Stimulated activated CD4-positive, alpha-beta T cell treated with anti-CD3 and anti-CD28 coated beads, Interleukin-2, amount 100 ng/mL, for 4 hours (primary cell): ENCODE measurements around the gene JPT1.
"Not testable (repeated sequence)": the region's sequence is repeated elsewhere in the genome, so short reads cannot be mapped to it uniquely, and the experiment has no call there.

Experiments used
- DNase-seq: peaks from one replicate; pipeline ENCODE4 v3.0.0-alpha.2; 2020; ENCODE audit warnings: low read depth

JPT1 gene

DNA sequence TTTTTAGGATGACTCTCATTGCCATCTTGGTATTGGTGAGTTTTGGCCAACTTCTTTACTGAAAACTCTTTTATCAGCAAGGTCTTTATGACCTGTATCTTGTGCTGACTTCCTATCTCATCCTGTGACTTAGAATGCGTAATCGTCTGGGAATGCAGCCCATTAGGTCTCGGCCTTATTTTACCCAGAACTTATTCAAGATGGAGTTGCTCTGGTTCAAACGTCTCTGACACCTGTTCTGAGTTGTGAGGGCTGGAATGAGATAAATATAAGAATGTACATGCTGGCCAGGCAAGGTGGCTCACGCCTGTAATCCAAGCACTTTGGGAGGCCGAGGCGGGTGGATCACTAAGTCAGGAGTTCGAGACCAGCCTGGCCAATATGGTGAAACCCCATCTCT lies 4.2 kb upstream of the JPT1 start:
- not testable (repeated sequence) for DNase-seq

DNA sequence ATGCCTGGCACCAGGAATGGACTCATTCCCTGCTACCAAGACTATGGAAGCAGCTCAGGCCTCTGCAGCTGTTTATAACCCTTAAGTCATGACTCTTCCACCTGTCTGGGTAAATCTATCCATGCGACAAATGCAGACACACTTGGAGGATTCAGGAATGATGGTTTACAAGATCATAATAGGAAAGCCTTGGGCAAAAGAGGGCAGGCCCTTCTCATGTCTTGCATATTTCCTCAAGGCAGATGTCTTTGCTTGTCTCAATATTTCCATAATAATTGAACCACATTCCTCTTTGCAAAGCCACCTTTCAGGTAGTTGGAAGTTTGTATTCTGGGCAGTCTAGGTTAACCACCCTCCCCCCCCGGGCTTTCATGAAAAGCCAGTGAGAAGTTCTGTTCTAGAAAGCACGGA lies 884 bp upstream of the JPT1 start:
- DNase-seq, result no peak

DNA sequence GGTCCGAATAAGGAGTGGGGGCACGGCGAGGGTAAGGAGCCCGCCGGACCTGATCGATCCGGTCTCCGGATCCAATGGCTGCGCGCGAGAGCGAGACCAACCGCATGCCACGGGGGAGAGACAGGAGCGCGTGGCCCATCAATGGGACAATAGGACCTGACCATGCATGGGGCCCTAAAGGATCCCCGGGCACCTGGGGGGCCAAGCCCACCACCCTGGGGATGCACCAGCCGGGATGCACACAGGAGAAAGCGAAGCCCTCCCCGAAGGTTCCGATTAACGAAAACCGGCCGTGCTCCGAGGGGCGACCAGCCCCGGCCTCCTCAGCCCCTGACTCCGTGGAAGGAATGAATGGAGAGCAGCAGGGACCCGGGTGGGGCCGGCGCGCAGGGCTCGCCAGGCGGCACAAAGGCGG lies 525 bp downstream of the JPT1 start:
- no peak for DNase-seq

DNA sequence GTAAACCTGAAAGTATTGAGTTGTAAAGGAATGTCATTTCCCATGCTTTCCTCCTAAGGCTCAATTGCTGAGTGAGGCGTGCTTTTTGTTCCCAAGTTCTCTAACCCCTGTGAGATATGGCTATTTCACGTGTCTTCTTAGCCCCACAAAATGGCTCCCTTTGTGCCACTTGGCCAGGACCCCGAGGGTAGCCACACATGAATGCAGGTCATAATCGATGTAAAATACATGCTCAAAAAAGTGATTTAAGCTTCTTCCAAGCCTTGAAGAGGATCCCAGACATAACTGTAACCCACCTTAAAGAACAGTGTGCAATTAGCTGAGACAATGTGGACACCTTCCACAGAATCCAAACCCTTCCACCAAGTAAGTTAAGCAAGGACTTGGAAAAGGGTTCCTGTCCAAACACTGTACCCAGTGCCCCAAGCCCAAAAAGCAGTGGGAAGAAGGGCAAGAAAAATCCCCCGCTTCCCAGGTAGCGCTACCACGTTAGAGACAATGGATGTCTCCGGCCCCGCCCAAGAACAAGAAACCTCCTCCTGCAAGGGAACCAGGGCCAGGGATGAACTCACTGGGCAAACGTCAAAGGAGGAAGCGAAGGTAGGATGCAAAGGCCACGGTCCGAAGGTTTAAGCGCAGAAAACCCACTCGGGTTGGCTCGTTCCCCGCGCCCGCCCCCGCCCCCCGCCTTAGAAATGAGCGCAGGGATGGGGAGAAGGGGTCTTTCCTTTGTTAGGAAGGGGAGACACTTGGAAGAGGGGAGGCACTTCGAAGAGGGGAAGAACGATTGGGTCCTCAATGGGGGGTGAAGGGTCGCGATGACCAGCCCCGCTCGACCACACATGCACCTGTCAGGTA lies 1.2 kb downstream of the JPT1 start:
- no peak for DNase-seq

DNA sequence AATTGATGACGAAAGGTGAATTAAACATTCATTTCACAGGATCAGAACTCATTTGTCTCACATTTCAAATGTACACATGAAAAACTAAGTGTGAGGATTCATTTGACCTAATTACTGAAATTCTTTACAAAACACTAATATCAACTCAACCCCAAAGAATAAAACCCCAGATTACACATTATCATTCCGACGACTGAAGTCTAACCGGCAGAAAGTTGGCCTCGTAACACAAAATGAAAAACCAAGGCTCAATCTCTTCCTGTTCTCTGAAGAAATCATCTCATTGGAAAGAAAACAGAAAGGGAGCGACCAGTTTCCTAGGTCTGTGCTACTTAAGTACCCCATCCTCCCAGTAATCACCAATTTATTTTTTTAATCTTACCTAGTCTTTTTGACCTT lies 1.8 kb downstream of the JPT1 start:
- DNase-seq, result no peak

DNA sequence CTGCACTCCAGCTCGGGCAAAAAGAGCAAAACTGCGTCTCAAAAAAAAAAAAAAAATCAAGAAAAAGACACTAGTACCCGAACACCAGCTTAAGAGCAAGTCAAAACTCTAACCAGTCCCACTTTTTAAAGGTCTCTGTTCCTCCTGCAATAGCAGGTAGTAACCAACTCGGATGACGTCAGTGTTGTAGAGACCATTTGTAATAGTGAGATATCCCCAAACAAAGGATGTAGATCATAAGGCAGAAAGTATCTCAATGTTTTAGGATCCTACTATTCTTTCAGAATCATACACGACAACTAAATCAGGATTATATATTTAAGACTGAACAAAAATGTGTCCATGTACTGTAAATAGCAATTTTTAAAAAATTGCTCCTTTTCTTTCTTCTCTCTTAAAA lies 2.4 kb downstream of the JPT1 start:
- DNase-seq, result no peak

DNA sequence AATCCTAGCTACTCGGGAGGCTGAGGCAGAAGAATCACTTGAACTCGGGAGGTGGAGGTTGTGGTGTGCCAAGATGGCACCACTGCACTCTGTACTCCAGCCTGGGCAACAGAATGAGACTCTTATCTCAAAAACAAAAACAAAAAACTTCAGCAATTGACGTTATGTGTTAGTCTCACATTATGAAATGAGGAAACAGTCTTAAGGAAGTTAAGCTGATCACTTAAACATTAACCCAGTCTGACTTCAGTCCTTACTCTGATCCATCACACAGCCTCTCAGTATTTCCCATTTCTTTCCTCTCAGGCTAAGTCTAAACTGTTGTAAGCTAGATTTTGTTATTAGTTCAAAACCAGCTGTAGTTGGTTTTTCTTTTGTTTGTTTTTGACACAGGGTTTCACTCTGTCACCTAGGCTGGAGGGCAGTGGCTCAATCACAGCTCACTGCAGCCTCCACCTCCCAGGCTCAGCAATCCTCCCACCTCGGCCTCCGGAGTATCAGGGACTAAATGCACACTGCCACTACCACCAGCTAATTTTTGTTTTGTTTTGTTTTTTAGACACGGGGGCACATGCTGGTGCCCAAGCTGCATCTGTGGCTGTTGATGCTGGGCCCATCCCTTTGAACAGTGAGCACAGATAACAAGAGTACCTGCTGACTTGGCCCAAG lies 6.3 kb downstream of the JPT1 start:
- DNase-seq, result no peak

DNA sequence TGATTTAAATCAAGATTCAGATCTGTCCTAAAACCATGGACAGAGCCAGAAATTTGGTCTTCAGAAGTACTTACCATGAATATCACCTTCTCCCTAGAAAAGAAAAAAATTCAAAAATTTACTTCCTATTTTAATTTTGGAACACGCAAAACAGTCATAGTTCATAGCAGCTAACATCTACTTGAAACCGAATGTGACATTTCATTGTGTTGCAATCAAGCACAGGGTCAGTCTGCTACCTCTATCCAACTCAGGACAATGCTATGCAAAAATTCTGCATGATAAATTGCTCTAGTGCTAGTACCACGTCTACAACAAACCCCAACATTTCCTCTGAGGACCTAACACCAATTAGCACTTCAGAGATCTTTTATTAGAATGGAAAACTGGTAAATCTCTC lies 7.7 kb downstream of the JPT1 start:
- no peak for DNase-seq

DNA sequence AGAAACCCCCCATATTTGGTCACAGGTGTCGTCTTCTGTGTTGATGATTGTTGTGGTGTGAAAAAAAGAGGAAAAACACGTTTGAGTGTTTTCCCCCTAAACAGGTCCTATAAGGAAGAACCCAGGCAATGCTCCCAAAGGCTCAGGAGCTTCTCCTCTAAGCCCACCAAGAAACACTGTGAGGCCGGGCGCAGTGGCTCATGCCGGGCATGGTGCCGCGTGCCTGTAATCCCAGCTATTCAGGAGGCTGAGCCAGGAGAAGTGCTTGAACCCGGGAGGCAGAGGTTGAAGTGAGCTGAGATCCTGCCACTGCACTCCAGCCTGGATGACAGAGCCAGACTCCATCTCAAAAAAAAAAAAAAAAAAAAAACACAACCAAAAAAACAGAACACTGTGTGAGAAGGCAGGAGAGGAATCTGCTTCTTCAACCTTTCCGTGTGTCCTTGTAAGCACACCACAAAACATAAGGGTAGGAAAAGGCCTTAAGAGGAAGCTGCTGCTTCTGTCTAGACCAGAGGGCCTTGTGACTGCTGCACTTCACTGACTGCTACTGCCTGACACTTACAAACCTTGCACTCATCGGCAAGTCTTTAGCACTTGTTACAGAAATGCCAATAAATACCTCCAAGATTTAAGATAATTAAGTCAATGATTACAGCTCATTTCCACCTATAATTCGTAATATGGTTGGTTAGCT lies 9.3 kb downstream of the JPT1 start:
- no peak for DNase-seq

DNA sequence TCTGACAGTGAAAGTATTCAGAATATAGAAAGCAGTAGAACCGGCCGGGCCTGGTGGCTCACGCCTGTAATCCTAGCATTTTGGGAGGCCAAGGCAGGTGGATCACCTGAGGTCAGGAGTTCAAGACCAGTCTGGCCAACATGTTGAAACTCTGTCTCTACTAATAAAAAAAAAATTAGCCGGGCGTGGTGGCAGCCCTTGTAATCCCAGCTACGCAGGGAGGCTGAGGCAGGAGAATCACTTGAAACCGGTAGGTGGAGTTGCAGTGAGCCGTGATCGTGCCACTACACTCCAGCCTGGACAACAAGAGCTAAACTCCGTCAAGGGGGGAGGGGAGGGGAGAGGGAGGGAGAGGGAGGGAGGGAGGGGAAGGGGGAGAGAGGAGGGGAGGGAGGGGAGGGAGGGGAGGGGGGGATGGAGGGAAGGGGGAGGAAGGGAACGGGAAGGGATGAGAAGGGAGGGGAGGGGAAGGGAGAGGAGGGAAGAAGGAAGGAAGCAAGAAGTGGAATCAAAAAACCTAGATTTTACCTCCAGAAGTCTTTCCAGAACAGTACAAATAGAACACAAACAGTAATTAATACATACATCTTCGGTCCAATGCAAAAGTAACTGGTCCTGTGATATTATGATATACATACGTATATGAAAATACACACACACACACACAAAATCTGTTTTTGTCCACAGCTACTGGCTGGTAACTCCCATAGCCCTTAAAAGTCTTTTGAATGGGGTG lies 11.9 kb downstream of the JPT1 start:
- no peak for DNase-seq

DNA sequence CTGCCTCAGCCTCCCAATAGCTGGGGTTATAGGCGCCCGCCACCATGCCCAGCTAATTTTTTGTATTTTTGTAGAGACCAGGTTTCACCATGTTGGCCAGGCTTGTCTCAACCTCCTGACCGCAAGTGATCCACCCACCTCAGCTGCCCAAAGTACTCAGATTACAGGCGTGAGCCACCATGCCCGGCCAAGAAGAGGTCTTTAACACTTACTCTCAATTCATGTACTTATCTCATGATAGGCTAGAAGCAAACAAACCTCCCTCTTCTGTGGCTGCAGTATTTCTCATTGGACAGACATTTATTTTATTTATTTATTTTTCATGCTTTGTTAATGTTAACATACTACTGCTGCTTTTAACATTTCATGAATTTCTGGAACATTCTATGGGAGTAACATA lies 15.8 kb downstream of the JPT1 start:
- no peak for DNase-seq

DNA sequence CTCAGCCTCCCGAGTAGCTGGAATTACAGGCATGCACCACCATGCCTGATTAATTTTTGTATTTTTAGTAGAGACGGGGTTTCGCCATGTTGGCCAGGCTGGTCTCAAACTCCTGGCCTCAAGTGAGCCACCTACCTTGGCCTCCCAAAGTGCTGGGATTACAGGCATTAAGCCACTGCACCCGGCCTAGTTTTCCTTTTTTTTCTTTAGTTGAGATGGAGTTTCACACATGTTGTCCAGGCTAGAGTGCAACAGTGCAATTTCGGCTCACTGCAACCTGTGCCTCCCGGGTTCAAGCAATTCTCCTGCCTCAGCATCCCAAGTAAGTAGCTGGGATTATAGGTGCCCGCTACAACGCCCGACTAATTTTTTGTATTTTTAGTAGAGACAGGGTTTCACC lies 16.6 kb downstream of the JPT1 start:
- DNase-seq, result not testable (repeated sequence)

DNA sequence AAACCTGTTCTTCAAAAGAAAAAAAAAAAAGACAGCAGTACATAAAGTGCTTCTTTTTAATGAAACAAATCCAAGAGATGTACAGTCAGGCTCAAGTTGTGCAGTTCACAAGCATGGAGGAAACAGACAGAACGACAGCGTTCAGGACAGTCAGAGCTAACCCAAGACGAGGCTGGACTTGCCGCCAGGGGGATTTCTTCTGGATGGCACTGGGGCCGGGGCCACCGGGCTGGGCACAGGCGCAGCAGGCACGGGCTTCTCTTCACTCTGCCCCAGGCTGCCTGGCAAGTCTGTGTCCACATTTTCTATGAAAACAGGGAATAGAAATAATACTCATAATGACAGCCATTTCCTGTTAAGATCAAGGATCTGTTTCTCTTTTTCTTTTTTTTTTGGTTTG lies 18.4 kb downstream of the JPT1 start:
- no peak for DNase-seq

DNA sequence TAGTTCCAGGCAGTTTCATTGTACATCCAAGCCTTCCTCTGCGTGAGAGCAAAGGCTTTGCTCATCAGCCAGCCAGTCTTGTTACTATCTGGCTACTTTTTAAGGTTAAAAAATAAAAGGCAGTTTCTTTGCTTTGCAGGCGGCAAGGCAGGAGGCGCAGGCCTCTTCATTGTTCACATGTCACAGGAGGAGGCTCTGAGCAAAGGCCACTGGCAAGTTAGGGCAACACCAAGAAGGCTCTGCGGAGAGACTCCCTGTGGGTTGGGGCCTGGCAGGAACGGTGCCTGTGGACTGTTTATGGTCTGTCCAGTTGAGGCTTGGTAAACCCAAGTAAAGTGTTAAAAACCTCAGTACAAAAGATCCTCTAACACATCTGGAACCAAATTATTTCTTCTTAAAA lies 18.9 kb downstream of the JPT1 start:
- DNase-seq, result no peak

DNA sequence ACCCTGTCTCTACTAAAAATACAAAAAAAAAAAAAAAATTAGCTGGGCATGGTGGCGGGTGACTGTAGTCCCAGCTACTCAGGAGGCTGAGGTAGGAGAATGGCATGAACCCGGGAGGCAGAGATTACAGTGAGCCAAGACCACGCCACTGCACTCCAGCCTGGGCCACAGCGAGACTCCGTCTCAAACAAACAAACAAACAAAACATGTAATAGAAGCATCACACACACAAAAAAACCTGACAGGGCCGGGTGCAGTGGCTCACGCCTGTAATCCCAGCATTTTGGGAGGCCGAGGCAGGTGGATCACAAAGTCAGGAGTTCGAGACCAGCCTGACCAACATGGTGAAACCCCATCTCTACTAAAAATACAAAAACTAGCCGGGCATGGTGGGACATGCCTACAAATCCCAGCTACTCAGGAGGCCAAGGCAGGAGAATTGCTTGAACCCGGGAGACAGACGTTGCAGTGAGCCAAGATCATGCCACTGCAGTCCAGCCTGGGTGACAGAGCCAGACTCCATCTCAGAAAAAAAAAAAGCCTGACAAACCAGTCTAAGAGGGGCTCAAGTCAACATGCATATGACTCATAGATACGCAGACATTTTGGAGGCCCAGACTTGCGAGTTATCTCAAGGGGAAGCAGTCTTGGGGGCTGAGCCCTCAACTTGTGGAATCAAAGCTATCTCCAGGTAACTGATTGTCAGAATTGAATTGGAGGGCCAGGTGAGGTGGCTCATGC lies 20.5 kb downstream of the JPT1 start:
- DNase-seq, result not testable (repeated sequence)

DNA sequence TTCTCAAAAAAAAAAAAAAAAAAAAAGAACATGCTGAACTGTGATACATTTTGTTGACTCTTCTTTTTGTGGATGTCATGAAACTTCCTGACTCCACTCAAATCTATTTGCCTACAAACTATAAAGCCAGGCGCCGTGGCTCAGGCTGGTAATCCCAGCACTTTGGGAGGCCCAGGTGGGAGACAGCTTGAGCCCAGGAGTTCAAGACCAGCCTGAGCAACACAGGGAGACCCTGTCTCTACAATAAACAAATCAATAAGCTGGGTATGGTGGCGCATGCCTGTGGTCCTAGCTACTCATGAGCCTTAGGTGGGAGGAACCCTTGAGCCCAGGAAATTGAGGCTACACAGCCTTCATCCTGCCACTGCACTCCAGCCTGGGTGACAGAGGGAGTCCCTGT lies 21.3 kb downstream of the JPT1 start:
- no peak for DNase-seq

DNA sequence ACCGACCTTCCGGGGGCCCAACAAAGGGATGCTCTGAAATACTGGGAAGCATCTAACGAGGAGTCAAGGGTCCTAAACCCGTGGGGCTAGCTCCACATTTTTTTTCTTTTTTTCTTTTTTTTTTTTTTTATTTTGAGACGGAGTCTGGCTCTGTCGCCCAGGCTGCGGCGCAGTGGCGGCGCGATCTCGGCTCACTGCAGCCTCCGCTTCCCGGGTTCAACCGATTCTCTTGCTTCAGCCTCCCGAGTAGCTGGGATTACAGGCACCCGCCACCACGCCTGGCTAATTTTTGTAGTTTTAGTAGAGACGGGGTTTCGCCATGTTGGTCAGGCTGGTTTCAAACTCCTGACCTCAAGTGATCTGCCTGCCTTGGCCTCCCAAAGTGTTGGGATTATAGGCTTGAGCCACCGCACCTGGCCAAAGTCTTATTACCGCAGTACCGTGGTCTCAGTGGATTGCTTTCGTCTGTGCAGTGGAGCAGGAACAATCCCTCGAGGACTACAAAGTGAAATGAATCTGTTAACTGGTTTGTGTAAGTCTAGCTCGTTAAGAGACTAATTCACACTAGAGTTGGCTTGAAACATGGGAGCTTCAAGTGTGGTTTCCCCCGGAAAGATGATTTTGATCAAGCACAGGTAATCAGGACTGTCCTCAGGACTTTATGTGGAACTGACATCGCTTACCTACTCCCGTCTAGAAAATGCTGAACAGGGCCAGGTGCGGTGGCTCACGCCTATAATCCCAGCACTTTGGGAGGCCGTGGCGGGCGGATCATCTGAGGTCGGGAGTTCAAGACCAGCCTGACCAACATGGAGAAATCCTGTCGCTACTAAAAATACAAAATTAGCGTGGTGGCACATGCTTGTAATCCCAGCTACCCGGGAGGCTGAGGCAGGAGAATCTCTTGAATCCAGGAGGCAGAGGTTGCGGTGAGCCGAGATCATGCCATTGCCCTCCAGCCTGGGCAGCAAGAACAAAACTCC lies 22.0 kb downstream of the JPT1 start:
- DNase-seq, result not testable (repeated sequence)

DNA sequence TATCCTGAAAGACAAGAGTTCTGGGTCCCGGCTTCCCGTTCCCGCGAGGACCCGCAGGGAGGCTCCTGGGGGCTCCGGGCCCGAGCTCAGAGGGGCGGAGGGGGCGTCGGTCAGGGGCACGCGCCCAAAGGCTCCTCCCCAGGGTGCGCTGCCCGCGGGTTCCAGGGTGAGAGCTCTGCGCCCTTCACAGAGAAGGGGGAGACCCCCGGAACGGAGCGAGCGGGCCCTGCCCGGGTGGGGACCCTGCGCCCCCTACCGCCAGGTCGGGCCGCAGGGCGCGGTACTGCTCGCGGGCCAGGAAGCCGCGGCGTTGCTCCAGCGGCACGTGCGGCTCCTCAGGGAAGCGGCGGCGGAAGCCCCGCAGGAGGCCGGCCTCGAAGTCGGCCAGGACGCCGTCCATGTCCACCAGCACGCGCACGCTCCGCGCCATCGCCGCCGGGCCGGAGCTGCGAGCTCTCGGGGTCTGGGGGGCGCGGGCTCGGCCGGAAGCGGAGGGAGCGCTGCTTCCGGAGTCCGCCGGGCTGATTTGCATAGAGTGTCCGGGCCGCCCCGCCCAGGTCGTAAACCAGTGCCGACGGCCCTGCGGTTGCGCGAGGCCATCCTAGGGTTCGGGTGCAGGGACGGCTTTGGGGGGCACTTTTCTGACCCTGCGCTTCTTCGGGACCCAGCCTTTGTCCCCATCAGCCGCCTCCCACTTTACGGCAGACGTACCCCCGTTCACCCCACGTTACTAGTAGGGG lies 22.9 kb downstream of the JPT1 start, which contains the start of gene NT5C:
Gene NT5C (minus strand): TSS at position 465 of the 740 bp plus-strand sequence. CDS start 35 bp downstream, at position 430.
- peak; percentile 41 for DNase-seq

DNA sequence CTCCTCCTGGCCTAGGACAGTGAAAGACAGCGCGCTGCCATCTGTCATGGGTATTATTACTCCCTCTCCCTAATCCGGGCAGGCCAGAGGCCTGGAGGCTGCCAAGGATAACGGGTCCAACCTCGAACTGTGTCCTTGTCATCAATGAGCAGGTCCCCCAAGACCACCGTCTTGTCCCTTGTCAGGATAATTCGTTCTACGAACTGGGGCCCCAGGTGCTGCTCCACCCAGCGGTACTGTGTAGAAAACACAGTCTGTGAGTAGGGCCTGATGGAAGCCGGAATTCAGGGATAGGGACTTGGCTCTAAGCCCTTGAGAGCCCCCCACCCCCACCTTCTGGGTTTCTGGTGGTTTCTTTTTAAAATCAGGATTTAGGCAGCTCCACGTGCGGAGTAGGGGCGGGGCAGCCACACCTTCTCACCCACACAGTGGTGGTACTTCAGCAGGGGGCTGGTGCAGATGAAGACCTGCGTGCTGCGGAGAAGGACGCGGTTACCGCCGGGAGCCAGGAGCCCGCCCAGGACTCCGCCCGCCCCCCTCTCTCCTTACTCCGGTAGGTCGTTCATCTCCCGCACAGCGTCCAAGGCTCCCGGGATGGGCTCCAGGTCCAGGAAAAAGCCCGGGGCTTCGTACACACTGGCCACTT lies 23.6 kb downstream of the JPT1 start:
- DNase-seq, result peak; percentile 55
